H1 (cell line): ENCODE data around the gene CHTF8.

Experiments used
- CBX8 ChIP-seq: fragments of 300-800, 300-1000 bp; sonication (generic); IDR thresholded peaks from 2 replicates; pipeline ENCODE4 v1.7.1; 2016; ENCODE audit warnings: low read depth, low read length, borderline replicate concordance
- CHD2 ChIP-seq: IDR thresholded peaks from 2 replicates; pipeline ENCODE4 v1.6.1; 2012; ENCODE audit warnings: low read length, improper control_type of control experiment
- CTBP2 ChIP-seq: IDR thresholded peaks from 2 replicates; pipeline ENCODE4 v1.7.0; 2011; ENCODE audit warnings: borderline replicate concordance, mild to moderate bottlenecking, moderate library complexity, mixed read lengths, low read length; ENCODE audit not compliant: insufficient read depth, insufficient read length
- CTCF ChIP-seq, 3 experiments: IDR thresholded peaks; 1 replicate in 2 of 3; 2 replicates in 1 of 3; pipeline versions ENCODE4 v1.5.1 to v1.6.1; 2011; ENCODE audit warnings: low read length in 3 of 3, mild to moderate bottlenecking in 3 of 3, inconsistent platforms in 2 of 3, low read depth in 1 of 3, moderate library complexity in 1 of 3; ENCODE audit not compliant: insufficient read depth in 1 of 3; ENCODE audit errors: control extremely low read depth in 1 of 3
- EGR1 ChIP-seq: IDR thresholded peaks from 2 replicates; pipeline ENCODE4 v1.6.1; 2011; ENCODE audit warnings: low read depth, low read length, borderline replicate concordance
- POLR2A ChIP-seq, 2 experiments: IDR thresholded peaks; 1 replicate in 1 of 2; 2 replicates in 1 of 2; pipeline ENCODE4 v1.6.1; 2011; ENCODE audit warnings: low read depth in 2 of 2, low read length in 2 of 2, mild to moderate bottlenecking in 2 of 2; ENCODE audit errors: control extremely low read depth in 1 of 2
- POLR2AphosphoS5 ChIP-seq: IDR thresholded peaks from 2 replicates; pipeline ENCODE4 v1.6.1; 2011; ENCODE audit warnings: low read depth, low read length
- RNF2 ChIP-seq: fragments of 200-900, 300-1000 bp; sonication (generic); IDR thresholded peaks from 2 replicates; pipeline ENCODE4 v1.7.1; 2016; ENCODE audit warnings: borderline replicate concordance, low read depth, mild to moderate bottlenecking, antibody characterized with exemption, low read length; ENCODE audit not compliant: poor library complexity, severe bottlenecking; ENCODE audit errors: missing control alignments
- TAF1 ChIP-seq: IDR thresholded peaks from 2 replicates; pipeline ENCODE4 v1.6.1; 2011; ENCODE audit warnings: mild to moderate bottlenecking, low read depth, low read length
- USF2 ChIP-seq: IDR thresholded peaks from 2 replicates; pipeline ENCODE4 v1.6.1; 2011; ENCODE audit warnings: low read length, improper control_type of control experiment

- no peak for TF ChIP-seq POLR2A (IDR thresholded peaks at IDR 0.05; ENCODE audit: control extremely low read depth in 1 of 2, low read depth in 2 of 2, low read length in 2 of 2)
- TF ChIP-seq CHD2 = no peak
- no peak for TF ChIP-seq CTCF (IDR thresholded peaks at IDR 0.05; ENCODE audit: control extremely low read depth in 1 of 3, insufficient read depth in 1 of 3, low read depth in 1 of 3, low read length in 3 of 3)
- no peak for TF ChIP-seq EGR1
- no peak for TF ChIP-seq POLR2AphosphoS5
- TF ChIP-seq CBX8 = no peak
- no peak for TF ChIP-seq USF2
- no peak for TF ChIP-seq TAF1
- no peak for TF ChIP-seq RNF2
- no peak for TF ChIP-seq CTBP2
Measured at GRCh38 chr16:69133373-69133954, 1.1 kb upstream of the CHTF8 start.
